ENCODE measurements around the gene THPO.

Gene THPO

DNA sequence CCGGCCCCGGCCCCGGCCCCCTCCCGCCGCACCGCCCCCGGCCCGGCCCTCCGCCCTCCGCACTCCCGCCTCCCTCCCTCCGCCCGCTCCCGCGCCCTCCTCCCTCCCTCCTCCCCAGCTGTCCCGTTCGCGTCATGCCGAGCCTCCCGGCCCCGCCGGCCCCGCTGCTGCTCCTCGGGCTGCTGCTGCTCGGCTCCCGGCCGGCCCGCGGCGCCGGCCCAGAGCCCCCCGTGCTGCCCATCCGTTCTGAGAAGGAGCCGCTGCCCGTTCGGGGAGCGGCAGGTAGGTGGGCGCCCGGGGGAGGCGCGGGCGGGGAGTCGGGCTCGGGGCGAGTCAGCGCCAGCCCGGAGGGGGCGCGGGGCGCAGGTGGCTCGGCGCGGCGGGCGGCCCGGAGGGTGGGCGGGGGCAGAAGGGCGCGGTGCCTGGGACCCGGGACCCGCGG, 2.2 kb upstream of the THPO start:
- Mint-ChIP-seq H3K9me3 (no peaks in the 10 kb centered on the region), H3K27ac (no peak overlapping the region), H3K27me3 (peaks cover 85% of the 10 kb centered on the region), H3K4me3 (no peak overlapping the region), H3K36me3 (ENCODE audit: low read depth) (no peaks in the 10 kb centered on the region), H3K4me1 (ENCODE audit: low read depth) (peaks cover 25% of the 10 kb centered on the region)
- intact Hi-C loops (cut with micrococcal nuclease): no loop called here

DNA sequence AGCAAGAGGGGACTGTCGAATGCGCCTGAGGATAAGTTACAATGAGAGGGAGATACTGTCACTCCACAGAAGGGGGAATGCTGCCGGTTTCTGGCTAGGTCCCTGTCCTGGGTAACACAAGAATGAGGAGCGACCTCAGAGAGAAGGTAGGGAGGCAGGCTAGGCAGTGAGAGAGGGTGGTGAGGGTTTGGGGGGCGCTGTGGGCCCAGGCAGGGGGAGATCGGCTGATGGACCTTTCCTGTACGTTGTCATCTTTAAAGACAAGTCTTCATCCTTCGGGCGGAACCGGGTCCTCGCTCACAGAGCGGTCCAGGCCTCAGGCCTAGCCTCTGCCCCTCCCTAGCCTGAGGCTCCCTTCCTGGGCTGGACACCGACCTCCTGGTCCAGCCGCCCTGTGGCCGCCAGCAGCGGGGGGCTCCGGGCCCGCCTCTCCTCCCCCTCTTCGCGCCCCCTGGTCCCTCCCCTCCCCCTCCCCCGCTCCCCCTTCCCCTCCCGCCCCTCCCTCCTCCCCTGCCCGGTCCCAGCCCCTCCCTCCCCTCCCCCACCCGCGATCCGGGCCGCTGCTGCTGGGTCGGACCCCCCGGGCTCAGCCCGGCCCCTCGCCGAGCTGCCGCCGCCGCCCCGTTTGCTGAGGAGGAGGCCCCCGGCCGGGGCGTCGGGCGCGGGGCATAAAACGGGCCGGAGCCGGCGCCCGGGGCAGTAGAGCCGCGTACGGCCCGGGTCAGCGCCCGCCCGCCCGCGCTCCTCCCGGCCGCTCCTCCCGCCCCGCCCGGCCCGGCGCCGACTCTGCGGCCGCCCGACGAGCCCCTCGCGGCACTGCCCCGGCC, 1.6 kb upstream of the THPO start, which contains the start of gene CHRD:
TSS of gene CHRD (plus strand) at position 697 of the 827 bp plus-strand sequence. CDS start 265 bp downstream, outside the sequence.
- intact Hi-C loops (cut with micrococcal nuclease): no loop called here
- H3K36me3 Mint-ChIP-seq (ENCODE audit: low read depth): no peaks in the 10 kb centered on the region
- H3K27ac Mint-ChIP-seq: no peak within 1 kb of the TSS
- no peaks in the 10 kb centered on the region for H3K9me3 Mint-ChIP-seq
- peak within 1 kb of the TSS; percentile 68 for H3K4me3 Mint-ChIP-seq
- peaks cover 25% of the 10 kb centered on the region for H3K4me1 Mint-ChIP-seq (ENCODE audit: low read depth)
- H3K27me3 Mint-ChIP-seq: peaks cover 86% of the 10 kb centered on the region

DNA sequence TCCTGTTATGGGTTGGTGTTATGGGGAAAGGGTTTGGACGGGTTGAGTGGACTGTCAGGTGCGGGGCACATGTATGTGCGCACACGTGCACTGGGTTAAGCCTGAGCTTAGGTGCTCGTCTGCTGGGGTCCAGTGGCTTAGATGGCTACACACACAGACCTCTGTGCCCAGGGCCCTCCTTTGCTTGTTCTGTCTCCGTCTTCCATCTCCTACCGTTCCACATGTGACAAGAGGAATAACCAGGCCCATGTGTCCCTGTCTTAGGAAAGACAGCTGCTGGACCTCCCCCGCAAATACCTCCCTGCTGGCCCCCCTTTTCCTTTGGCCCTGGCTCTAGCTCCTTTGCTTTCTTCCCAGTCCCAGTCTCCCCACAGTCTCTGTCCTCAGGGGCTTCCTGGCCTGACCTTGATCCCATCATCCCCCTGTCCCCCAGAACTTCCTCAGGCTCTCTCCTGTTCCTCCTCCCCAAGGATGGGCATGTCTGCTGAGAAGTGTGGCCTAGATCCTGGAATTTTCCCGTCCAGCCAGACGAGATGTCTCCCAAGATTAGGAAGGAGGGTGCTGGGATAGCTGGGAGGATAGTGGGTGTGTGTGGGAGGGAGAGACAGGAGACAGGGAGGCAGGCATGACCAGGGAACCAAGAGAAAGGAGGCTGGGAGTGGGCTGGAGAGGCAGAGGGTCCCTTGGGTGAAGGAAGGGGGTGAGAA, 797 bp upstream of the THPO start:
- H3K36me3 Mint-ChIP-seq (ENCODE audit: low read depth): no peaks in the 10 kb centered on the region
- no peaks in the 10 kb centered on the region for H3K9me3 Mint-ChIP-seq
- H3K4me1 Mint-ChIP-seq (ENCODE audit: low read depth): peaks cover 19% of the 10 kb centered on the region
- peaks cover 86% of the 10 kb centered on the region for H3K27me3 Mint-ChIP-seq
- peak overlapping the region; percentile 68 for H3K4me3 Mint-ChIP-seq
- intact Hi-C loops (cut with micrococcal nuclease): no loop called here
- no peak overlapping the region for H3K27ac Mint-ChIP-seq

DNA sequence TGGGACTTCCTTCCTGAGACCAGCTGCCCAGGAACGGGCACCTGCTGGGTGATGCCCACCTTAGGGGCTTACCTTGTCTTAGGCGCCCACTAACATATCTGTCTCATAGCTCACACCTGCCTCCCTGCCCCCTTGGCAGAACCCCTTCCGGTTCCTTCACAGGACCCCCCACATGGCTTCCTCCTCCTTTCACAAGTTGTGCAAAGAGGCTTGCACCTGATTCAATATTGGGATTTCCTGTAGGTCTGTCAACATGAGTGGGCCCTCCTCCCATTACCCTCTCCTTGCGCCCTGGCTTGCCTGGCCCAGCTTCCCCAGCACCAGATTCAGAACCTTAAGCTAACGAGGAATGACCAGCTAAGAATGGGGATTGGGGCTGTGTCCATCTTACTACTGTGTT, 633 bp downstream of the THPO start:
- intact Hi-C loops (cut with micrococcal nuclease): no loop called here
- peaks cover 19% of the 10 kb centered on the region for H3K4me1 Mint-ChIP-seq (ENCODE audit: low read depth)
- H3K27me3 Mint-ChIP-seq: peaks cover 87% of the 10 kb centered on the region
- no peak overlapping the region for H3K4me3 Mint-ChIP-seq
- no peaks in the 10 kb centered on the region for H3K9me3 Mint-ChIP-seq
- H3K27ac Mint-ChIP-seq: no peak overlapping the region
- H3K36me3 Mint-ChIP-seq (ENCODE audit: low read depth): no peaks in the 10 kb centered on the region

DNA sequence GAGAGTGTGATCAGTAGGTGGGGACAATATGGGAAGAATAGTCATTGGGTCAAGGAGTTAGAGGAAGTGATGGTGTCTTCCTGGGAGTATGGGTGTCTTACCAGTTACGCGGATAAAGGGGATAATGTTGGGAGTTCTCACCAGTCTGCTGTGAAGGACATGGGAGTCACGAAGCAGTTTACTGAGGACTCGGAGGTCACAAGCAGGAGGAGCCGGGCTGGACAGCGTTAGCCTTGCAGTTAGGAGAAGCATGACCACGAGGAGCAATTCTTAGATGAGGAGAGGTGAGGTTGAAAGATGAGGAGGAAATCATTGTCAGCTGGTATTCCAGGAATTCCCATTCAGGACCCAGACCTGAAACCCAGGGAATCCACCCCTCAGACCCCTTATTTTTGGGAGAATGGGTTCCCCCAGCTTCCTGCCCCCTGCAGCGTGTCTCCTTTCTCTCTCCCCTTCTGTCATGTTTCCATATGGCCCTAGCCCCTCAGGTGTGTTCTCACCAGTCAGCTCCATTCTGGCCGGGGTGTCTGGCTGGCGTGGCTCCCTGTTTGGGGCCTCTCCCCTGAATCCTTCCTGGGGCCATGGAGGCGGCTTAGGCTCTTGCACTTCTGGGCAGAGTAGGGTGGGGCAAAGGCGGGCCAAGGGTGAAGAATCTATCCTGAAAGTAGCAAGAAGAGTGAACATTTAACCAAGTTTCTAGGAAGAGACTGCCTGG, 2.1 kb downstream of the THPO start:
- Mint-ChIP-seq H3K4me3 (no peak overlapping the region), H3K9me3 (no peaks in the 10 kb centered on the region)
- intact Hi-C loops (cut with micrococcal nuclease): no loop called here

DNA sequence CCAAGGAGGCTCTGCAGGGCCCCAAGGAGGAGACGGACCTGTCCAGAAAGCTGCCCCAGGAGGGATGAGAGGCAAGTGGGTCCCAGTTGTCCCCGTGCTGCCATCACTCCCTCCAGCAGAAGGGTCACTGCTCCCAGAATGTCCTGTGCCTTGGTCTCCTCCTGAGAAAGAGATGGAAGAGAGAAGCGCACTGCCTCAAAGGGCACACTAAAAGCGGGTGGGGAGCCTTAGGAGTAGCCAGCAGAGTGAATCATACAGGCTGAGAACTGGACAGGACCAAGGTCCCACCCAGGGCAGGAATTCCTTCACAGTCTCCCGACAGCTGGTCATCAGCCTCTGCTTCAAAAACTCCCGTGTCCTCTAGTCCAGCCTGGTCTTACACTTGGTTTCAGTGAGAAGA, 4.6 kb downstream of the THPO start:
- Mint-ChIP-seq H3K36me3 (ENCODE audit: low read depth) (peaks cover 21% of the 10 kb centered on the region), H3K4me1 (ENCODE audit: low read depth) (peaks cover 12% of the 10 kb centered on the region), H3K27me3 (peaks cover 57% of the 10 kb centered on the region), H3K27ac (no peak overlapping the region), H3K9me3 (no peaks in the 10 kb centered on the region), H3K4me3 (no peak overlapping the region)
- intact Hi-C loops (cut with micrococcal nuclease): loop anchor here (5.0 kb wide), 2 partner anchors 44 to 94 kb away; no protein-coding TSS in a partner anchor

More for the DNA sequence above, 2.1 kb downstream of the THPO start:
- no peaks in the 10 kb centered on the region for H3K36me3 Mint-ChIP-seq (ENCODE audit: low read depth)
- no peak overlapping the region for H3K27ac Mint-ChIP-seq
- H3K4me1 Mint-ChIP-seq (ENCODE audit: low read depth): peaks cover 16% of the 10 kb centered on the region
- H3K27me3 Mint-ChIP-seq: peaks cover 73% of the 10 kb centered on the region

DNA sequence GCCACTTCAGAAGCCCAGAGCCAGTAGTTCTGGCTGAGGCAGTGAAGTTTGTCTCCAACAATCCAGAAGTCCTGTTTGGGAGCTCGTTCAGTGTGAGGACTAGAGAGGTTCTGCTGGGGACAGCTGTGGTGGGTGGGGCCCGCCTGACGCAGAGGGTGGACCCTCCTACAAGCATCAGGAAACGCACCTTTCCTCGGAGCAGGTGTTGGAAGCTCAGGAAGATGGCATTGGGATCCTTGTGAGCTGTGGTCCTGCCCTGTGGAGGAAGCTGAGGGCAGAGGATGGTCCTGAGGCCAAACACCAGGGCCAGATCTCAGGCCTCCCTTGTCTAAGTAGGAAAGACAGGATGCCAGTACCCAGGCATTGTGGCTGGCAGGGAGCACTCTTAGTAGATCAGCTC, 5.1 kb downstream of the THPO start:
- Mint-ChIP-seq H3K27ac (no peak overlapping the region), H3K36me3 (ENCODE audit: low read depth) (peaks cover 26% of the 10 kb centered on the region), H3K9me3 (no peaks in the 10 kb centered on the region), H3K4me1 (ENCODE audit: low read depth) (peaks cover 11% of the 10 kb centered on the region), H3K4me3 (no peak overlapping the region), H3K27me3 (peaks cover 52% of the 10 kb centered on the region)
- intact Hi-C loops (cut with micrococcal nuclease): loop anchor here (5.0 kb wide), 2 partner anchors 44 to 94 kb away; no protein-coding TSS in a partner anchor

DNA sequence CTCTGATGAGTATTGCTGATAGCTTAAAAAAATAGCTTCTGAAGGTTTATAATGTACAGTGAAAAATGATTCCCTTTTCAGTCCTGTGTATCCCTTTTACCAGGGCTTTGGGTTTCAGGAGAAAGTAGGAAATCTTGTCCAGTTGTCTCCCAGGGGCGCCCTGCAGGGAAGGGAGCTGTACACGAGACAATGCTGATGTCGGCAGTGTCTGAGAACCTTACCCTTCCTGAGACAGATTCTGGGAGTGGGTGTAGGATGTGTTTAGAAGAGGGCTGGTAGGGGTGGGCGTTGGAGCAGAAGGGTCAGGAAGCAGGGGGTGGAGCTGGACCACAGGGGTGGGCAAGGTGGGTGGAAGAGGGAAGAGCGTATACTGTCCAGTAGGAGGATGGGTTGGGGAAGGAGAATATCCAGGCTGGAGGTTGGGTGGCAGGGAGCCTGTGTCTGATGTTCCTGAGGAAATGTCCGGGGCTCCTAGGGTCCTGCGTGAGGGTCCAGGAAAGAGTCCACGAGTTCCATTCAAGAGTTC, 5.6 kb downstream of the THPO start:
- no peaks in the 10 kb centered on the region for H3K9me3 Mint-ChIP-seq
- peaks cover 9% of the 10 kb centered on the region for H3K4me1 Mint-ChIP-seq (ENCODE audit: low read depth)
- peaks cover 46% of the 10 kb centered on the region for H3K27me3 Mint-ChIP-seq
- intact Hi-C loops (cut with micrococcal nuclease): loop anchor here (5.0 kb wide), 2 partner anchors 45 to 95 kb away; no protein-coding TSS in a partner anchor
- H3K36me3 Mint-ChIP-seq (ENCODE audit: low read depth): peaks cover 32% of the 10 kb centered on the region
- H3K4me3 Mint-ChIP-seq: no peak overlapping the region
- no peak overlapping the region for H3K27ac Mint-ChIP-seq

DNA sequence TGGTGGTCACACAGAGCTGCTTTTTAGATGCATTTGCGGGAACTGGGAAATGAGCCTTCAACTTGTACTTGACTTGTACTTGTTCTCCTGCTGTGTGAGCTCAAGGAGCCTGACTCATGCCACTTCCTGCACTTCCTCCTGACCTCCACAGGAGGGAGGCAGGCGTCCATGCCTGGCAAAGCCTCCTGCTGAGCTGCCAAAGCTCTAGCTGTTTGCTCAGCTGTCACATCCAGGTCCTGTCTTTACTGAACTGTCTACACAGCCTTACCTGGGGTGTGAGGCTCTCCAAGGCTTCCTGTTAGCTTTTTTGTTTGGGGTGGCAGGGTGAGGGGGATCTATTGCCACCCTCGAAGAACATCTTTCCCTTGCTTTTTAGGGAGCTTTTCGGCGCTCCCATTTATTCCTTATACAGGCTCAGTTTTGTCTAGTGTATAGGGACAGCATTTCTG, 6.4 kb downstream of the THPO start:
- Mint-ChIP-seq H3K9me3 (no peaks in the 10 kb centered on the region), H3K27ac (no peak overlapping the region), H3K4me3 (no peak overlapping the region), H3K4me1 (ENCODE audit: low read depth) (peaks cover 13% of the 10 kb centered on the region), H3K27me3 (peaks cover 38% of the 10 kb centered on the region), H3K36me3 (ENCODE audit: low read depth) (peaks cover 39% of the 10 kb centered on the region)
- intact Hi-C loops (cut with micrococcal nuclease): loop anchor here (1.0 to 5.0 kb wide), 3 partner anchors 46 to 173 kb away; no protein-coding TSS in a partner anchor

DNA sequence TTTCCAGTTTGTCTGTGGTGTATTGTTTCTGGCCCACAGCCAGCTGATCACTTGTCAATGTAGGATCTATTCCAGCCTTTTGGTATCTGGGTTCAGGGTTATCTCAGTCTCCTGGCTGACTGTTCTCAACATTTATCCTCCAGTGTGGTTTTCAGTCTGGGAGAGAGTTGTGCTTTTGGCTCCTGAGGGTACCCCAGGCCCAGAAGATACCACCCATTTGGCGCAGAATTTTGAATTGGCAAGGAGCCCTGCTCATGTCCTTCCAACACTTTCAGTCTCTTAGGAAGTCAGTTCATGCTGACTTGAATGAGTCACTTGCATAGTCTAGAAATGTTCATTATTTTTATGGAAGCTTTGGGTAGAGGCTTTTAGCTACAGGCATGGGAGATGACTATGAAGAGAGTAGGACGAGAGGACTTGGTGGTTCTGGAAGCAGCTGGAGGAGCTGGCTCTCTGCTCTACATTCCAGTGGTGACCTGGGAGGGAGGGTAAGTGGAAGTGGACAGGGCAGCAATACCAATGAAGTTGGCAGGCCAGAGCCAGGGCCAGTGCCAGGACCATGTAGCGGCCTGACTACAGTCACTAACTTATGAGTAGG, 9.3 kb downstream of the THPO start:
- H3K4me3 Mint-ChIP-seq: no peak overlapping the region
- H3K36me3 Mint-ChIP-seq (ENCODE audit: low read depth): peaks cover 62% of the 10 kb centered on the region
- H3K27me3 Mint-ChIP-seq: peaks cover 13% of the 10 kb centered on the region
- H3K4me1 Mint-ChIP-seq (ENCODE audit: low read depth): peaks cover 22% of the 10 kb centered on the region
- intact Hi-C loops (cut with micrococcal nuclease): no loop called here
- H3K27ac Mint-ChIP-seq: no peak overlapping the region
- H3K9me3 Mint-ChIP-seq: no peaks in the 10 kb centered on the region

DNA sequence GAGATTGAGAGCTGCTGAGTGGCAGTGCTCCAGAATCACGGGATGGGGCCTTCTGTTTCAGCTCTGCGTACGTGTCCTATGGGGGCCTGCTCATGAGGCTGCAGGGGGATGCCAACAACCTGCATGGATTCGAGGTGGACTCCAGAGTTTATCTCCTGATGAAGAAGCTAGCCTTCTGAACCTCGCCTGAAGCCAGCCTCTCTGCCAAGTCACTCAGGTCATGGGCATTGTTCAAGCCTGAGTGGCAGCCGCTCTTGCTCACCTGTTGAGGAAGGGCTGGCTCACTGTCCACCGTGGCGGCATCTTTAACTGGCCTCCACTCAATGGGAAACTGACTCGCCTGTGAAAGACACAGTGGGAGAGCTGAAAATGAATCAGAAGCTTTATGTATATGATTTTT, 9.9 kb downstream of the THPO start:
- H3K27ac Mint-ChIP-seq: no peak overlapping the region
- H3K4me1 Mint-ChIP-seq (ENCODE audit: low read depth): peaks cover 27% of the 10 kb centered on the region
- intact Hi-C loops (cut with micrococcal nuclease): no loop called here
- H3K4me3 Mint-ChIP-seq: no peak overlapping the region
- H3K36me3 Mint-ChIP-seq (ENCODE audit: low read depth): peaks cover 68% of the 10 kb centered on the region
- peaks cover 8% of the 10 kb centered on the region for H3K27me3 Mint-ChIP-seq
- H3K9me3 Mint-ChIP-seq: no peaks in the 10 kb centered on the region

DNA sequence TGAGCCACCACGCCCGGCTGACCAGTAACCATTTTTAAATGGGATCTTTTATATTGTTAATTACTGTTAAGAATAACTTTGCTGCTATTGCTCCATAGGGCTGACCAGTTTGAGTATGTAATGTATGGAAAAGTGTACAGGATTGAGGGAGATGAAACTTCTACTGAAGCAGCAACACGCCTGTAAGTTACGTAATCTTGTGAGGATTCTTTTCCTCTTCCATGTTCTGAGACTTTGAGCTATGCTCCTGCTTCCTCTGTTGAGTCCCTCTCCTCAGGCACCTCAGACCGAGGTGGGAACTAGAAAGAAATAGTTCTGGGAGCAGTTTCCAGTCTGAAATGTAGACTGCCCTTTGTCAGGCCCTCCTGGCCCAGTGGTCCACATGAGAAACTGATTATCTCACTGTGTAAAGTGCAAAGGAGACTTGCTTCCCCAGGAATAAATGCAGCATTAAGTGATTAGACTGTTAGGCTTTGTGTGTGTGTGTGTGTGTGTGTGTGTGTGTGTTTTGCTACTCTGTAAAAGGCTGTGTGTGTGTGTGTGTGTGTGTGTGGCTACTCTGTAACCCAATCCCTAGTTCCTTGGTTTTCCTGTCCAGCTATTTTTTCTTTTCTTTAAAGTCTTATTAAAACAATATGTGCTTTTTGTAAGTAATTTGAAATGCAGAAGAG, 11.3 kb downstream of the THPO start:
- intact Hi-C loops (cut with micrococcal nuclease): no loop called here

More for the DNA sequence above, 11.3 kb downstream of the THPO start:
- no peak overlapping the region for H3K4me3 Mint-ChIP-seq
- H3K27ac Mint-ChIP-seq: no peak overlapping the region
- peaks cover 34% of the 10 kb centered on the region for H3K4me1 Mint-ChIP-seq (ENCODE audit: low read depth)
- H3K36me3 Mint-ChIP-seq (ENCODE audit: low read depth): peaks cover 76% of the 10 kb centered on the region
- H3K27me3 Mint-ChIP-seq: no peaks in the 10 kb centered on the region
- no peaks in the 10 kb centered on the region for H3K9me3 Mint-ChIP-seq
